GM21737 (cell line): Measurements from ENCODE around the gene SLC25A43.
"Not testable (repeated sequence)": the region's sequence is repeated elsewhere in the genome, so short reads cannot be mapped to it uniquely, and the experiment has no call there.

Experiments used
- ATAC-seq: cut with Tn5 transposase; IDR thresholded peaks from one replicate; pipeline ENCODE4 v1.9.1; 2021; ENCODE audit warnings: mild to moderate bottlenecking, moderate library complexity; ENCODE audit not compliant: unreplicated experiment

SLC25A43 gene

GRCh38 chrX:119406776-119407175 is 7.6 kb downstream of the SLC25A43 start:
- ATAC-seq, result no peak

GRCh38 chrX:119407681-119408080 is 8.5 kb downstream of the SLC25A43 start:
- no peak for ATAC-seq

- ATAC-seq, result no peak
Observed at GRCh38 chrX:119410027-119410819, 11.1 kb downstream of the SLC25A43 start.

- ATAC-seq, result no peak
Observed at GRCh38 chrX:119410854-119411253, 11.7 kb downstream of the SLC25A43 start.

- no peak for ATAC-seq
Observed at GRCh38 chrX:119411959-119412358, 12.8 kb downstream of the SLC25A43 start.

- ATAC-seq, result no peak
Observed at GRCh38 chrX:119417376-119417775, 18.2 kb downstream of the SLC25A43 start.

GRCh38 chrX:119417842-119418241 is 18.7 kb downstream of the SLC25A43 start:
- no peak for ATAC-seq

GRCh38 chrX:119419146-119419545 is 20.0 kb downstream of the SLC25A43 start:
- no peak for ATAC-seq

GRCh38 chrX:119419898-119420297 is 20.8 kb downstream of the SLC25A43 start:
- no peak for ATAC-seq

GRCh38 chrX:119421016-119421705 is 22.0 kb downstream of the SLC25A43 start:
- ATAC-seq, result no peak

- ATAC-seq, result no peak
Observed at GRCh38 chrX:119423631-119424030, 24.5 kb downstream of the SLC25A43 start.

GRCh38 chrX:119424999-119425398 is 25.9 kb downstream of the SLC25A43 start:
- ATAC-seq, result no peak

GRCh38 chrX:119427024-119427794 is 28.1 kb downstream of the SLC25A43 start:
- ATAC-seq, result peak; percentile 83

- no peak for ATAC-seq
Observed at GRCh38 chrX:119427795-119428185, 28.7 kb downstream of the SLC25A43 start.

- no peak for ATAC-seq
Observed at GRCh38 chrX:119429471-119429870, 30.3 kb downstream of the SLC25A43 start.

- not testable (repeated sequence) for ATAC-seq
Observed at GRCh38 chrX:119441295-119441694, 42.2 kb downstream of the SLC25A43 start.

GRCh38 chrX:119442286-119442685 is 43.1 kb downstream of the SLC25A43 start:
- no peak for ATAC-seq

- no peak for ATAC-seq
Observed at GRCh38 chrX:119453202-119453601, 54.1 kb downstream of the SLC25A43 start.

GRCh38 chrX:119455264-119455663 is 56.1 kb downstream of the SLC25A43 start:
- no peak for ATAC-seq

GRCh38 chrX:119459181-119459580 is 60.0 kb downstream of the SLC25A43 start:
- no peak for ATAC-seq

GRCh38 chrX:119465555-119465954 is 66.4 kb downstream of the SLC25A43 start:
- no peak for ATAC-seq

- no peak for ATAC-seq
Observed at GRCh38 chrX:119466970-119467369, 67.8 kb downstream of the SLC25A43 start.
